IPS DF 6.9 (cell line): Measurements from ENCODE around the gene PRR29.
"Not testable (repeated sequence)": the region's sequence is repeated elsewhere in the genome, so short reads cannot be mapped to it uniquely, and the experiment has no call there.

Experiments used
- DNase-seq: peaks from one replicate; pipeline ENCODE4 v3.0.0-alpha.2; 2013; ENCODE audit warnings: low read depth, low spot score
- H3K27ac ChIP-seq: one replicate; pipeline ENCODE4 v1.5.1; 2013; ENCODE audit warnings: low read length, control low read depth
- H3K27me3 ChIP-seq: 2 replicates; pipeline ENCODE4 v1.6.1; 2013; ENCODE audit warnings: mild to moderate bottlenecking, low read length; ENCODE audit not compliant: control insufficient read depth, insufficient read depth
- H3K36me3 ChIP-seq: 2 replicates; pipeline ENCODE4 v1.6.1; 2013; ENCODE audit warnings: low read length; ENCODE audit not compliant: control insufficient read depth, insufficient read depth
- H3K4me1 ChIP-seq: 2 replicates; pipeline ENCODE4 v1.6.1; 2013; ENCODE audit warnings: low read length; ENCODE audit not compliant: control insufficient read depth, insufficient read depth
- H3K4me3 ChIP-seq: 2 replicates; pipeline ENCODE4 v1.5.1; 2013; ENCODE audit warnings: mild to moderate bottlenecking, low read length
- H3K9me3 ChIP-seq: 2 replicates; pipeline ENCODE4 v1.6.1; 2013; ENCODE audit warnings: low read length, inconsistent platforms; ENCODE audit not compliant: control insufficient read depth, insufficient read depth
- WGBS: extraction: QIAGEN DNeasy Blood & Tissue Kit; methylation state at CpG from one replicate; pipeline ENCODE4 v1.1.7; 2013; ENCODE audit warnings: mixed read lengths, missing lambda C conversion rate; ENCODE audit not compliant: insufficient read length, insufficient coverage; 5-methylcytosine and 5-hydroxymethylcytosine counted together

PRR29 gene

GRCh38 chr17:64004903-64005733 is 7.0 kb downstream of the PRR29 start:
- Histone ChIP-seq H3K4me3 (no peak overlapping the region), H3K4me1 (no peaks in the 10 kb centered on the region; the same call in 1 of the 2 replicates), H3K36me3 (no peaks in the 10 kb centered on the region), H3K27ac (no peak overlapping the region), H3K9me3 (no peaks in the 10 kb centered on the region), H3K27me3 (no peaks in the 10 kb centered on the region)
- no CpG with 5 or more reads among the region's 19 CpGs for WGBS
- DNase-seq, result no peak

GRCh38 chr17:64005734-64006167 is 7.6 kb downstream of the PRR29 start:
- Histone ChIP-seq H3K4me3 (no peak overlapping the region), H3K4me1 (no peaks in the 10 kb centered on the region; the same call in 1 of the 2 replicates), H3K9me3 (no peaks in the 10 kb centered on the region), H3K36me3 (no peaks in the 10 kb centered on the region), H3K27me3 (no peaks in the 10 kb centered on the region), H3K27ac (no peak overlapping the region)
- no CpG with 5 or more reads among the region's 6 CpGs for WGBS
- no peak for DNase-seq

GRCh38 chr17:64006361-64007088 is 8.4 kb downstream of the PRR29 start:
- H3K4me1 ChIP-seq, result no peaks in the 10 kb centered on the region; the same call in 1 of the 2 replicates
- no peaks in the 10 kb centered on the region for H3K27me3 ChIP-seq
- H3K9me3 ChIP-seq, result no peaks in the 10 kb centered on the region
- no peak for DNase-seq
- H3K36me3 ChIP-seq, result no peaks in the 10 kb centered on the region
- no peak overlapping the region for H3K27ac ChIP-seq
- no peak overlapping the region for H3K4me3 ChIP-seq
- WGBS, result no CpG with 5 or more reads among the region's 13 CpGs

GRCh38 chr17:64007089-64007837 is 9.1 kb downstream of the PRR29 start:
- H3K4me1 ChIP-seq, H3K27ac ChIP-seq: not testable (repeated sequence)
- WGBS, result no CpG with 5 or more reads among the region's 5 CpGs

GRCh38 chr17:64007838-64008282 is 9.7 kb downstream of the PRR29 start:
- no CpG with 5 or more reads among the region's 5 CpGs for WGBS
- H3K4me3 ChIP-seq, result no peak overlapping the region

More at GRCh38 chr17:64007089-64007837, 9.1 kb downstream of the PRR29 start:
- not testable (repeated sequence) for H3K36me3 ChIP-seq, DNase-seq, H3K4me3 ChIP-seq, H3K27me3 ChIP-seq, H3K9me3 ChIP-seq

GRCh38 chr17:64008346-64008745 is 10.2 kb downstream of the PRR29 start:
- H3K4me1 ChIP-seq, result no peaks in the 10 kb centered on the region; the same call in 1 of the 2 replicates
- no peaks in the 10 kb centered on the region for H3K27me3 ChIP-seq
- H3K36me3 ChIP-seq, result no peaks in the 10 kb centered on the region
- no CpG with 5 or more reads among the region's 5 CpGs for WGBS
- no peak overlapping the region for H3K27ac ChIP-seq
- DNase-seq, result no peak
- H3K9me3 ChIP-seq, result no peaks in the 10 kb centered on the region
- H3K4me3 ChIP-seq, result no peak overlapping the region

More at GRCh38 chr17:64007838-64008282, 9.7 kb downstream of the PRR29 start:
- Histone ChIP-seq H3K27ac (no peak overlapping the region), H3K9me3 (no peaks in the 10 kb centered on the region), H3K27me3 (no peaks in the 10 kb centered on the region), H3K36me3 (no peaks in the 10 kb centered on the region), H3K4me1 (no peaks in the 10 kb centered on the region; the same call in 1 of the 2 replicates)
- no peak for DNase-seq

- Histone ChIP-seq H3K4me1 (no peaks in the 10 kb centered on the region; the same call in 1 of the 2 replicates), H3K36me3 (no peaks in the 10 kb centered on the region), H3K27ac (no peak overlapping the region), H3K27me3 (no peaks in the 10 kb centered on the region), H3K4me3 (no peak overlapping the region), H3K9me3 (no peaks in the 10 kb centered on the region)
- WGBS, result no CpG with 5 or more reads among the region's 4 CpGs
- DNase-seq, result no peak
Measured at GRCh38 chr17:64008830-64009229, 10.7 kb downstream of the PRR29 start.

GRCh38 chr17:64009571-64010402 is 11.6 kb downstream of the PRR29 start:
- Histone ChIP-seq H3K9me3 (no peaks in the 10 kb centered on the region), H3K4me1 (no peaks in the 10 kb centered on the region; the same call in 1 of the 2 replicates), H3K27me3 (no peaks in the 10 kb centered on the region), H3K4me3 (no peak overlapping the region), H3K36me3 (no peaks in the 10 kb centered on the region), H3K27ac (no peak overlapping the region)
- no CpG with 5 or more reads among the region's 8 CpGs for WGBS
- no peak for DNase-seq

- no peak for DNase-seq
- H3K9me3 ChIP-seq, result no peaks in the 10 kb centered on the region
- no peak overlapping the region for H3K4me3 ChIP-seq
- H3K27ac ChIP-seq, result no peak overlapping the region
- H3K27me3 ChIP-seq, result no peaks in the 10 kb centered on the region
- no CpG with 5 or more reads among the region's 6 CpGs for WGBS
- no peaks in the 10 kb centered on the region for H3K4me1 ChIP-seq
- H3K36me3 ChIP-seq, result no peaks in the 10 kb centered on the region
Measured at GRCh38 chr17:64015447-64015846, 17.3 kb downstream of the PRR29 start.
